Vagina (tissue), 2 donors: ENCODE results near the gene GCNT4.

Source experiments
- POLR2A ChIP-seq, 2 donors: fragments of 450-650 bp; IDR thresholded peaks; one replicate each; pipeline ENCODE4 v1.6.1; 2017; ENCODE audit warnings: antibody characterized with exemption in 2 of 2, mild to moderate bottlenecking in 2 of 2, moderate library complexity in 2 of 2
- TF ChIP-seq, protein P1 (sequence below), 3 experiments: fragments of 450-650 bp in 2 of 3; fragments of 200-600 bp in 1 of 3; sonication (generic) in 1 of 3; IDR thresholded peaks; one replicate each; pipeline ENCODE4 v1.5.1; 2017 to 2019; ENCODE audit warnings: antibody characterized with exemption in 3 of 3, mild to moderate bottlenecking in 2 of 3, moderate library complexity in 2 of 3

DNA sequence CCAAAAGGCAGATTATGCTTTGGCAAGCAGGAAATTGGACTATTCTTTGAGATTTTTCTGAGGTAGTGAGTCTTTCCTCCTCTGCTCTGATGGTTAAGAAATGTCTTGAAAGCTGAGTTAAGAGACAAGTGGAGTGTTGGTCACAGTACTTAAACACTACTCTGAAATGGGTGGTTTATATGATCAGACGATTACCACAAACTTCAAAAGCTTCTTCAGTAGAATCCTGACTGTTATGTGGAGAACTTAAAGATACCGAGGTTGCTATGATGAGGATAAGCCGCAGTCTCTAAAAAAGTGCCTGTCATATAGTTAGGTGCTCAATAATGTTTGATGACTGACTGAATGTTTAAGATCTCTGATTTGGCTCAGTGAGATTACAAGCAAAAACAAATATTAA lies 24.3 kb downstream of the GCNT4 start:
- TF ChIP-seq, protein P1, sequence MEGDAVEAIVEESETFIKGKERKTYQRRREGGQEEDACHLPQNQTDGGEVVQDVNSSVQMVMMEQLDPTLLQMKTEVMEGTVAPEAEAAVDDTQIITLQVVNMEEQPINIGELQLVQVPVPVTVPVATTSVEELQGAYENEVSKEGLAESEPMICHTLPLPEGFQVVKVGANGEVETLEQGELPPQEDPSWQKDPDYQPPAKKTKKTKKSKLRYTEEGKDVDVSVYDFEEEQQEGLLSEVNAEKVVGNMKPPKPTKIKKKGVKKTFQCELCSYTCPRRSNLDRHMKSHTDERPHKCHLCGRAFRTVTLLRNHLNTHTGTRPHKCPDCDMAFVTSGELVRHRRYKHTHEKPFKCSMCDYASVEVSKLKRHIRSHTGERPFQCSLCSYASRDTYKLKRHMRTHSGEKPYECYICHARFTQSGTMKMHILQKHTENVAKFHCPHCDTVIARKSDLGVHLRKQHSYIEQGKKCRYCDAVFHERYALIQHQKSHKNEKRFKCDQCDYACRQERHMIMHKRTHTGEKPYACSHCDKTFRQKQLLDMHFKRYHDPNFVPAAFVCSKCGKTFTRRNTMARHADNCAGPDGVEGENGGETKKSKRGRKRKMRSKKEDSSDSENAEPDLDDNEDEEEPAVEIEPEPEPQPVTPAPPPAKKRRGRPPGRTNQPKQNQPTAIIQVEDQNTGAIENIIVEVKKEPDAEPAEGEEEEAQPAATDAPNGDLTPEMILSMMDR (IDR thresholded peaks at IDR 0.05) = no peak
- no peak for TF ChIP-seq POLR2A (IDR thresholded peaks at IDR 0.05)
